ENCODE measurements around the gene MCOLN3. TPM values are rescaled to one million over a fixed set of nuclear protein-coding genes. Genes with fewer than 3 reads are reported as not detected.

MCOLN3 gene
- total and polyA plus RNA-seq, 9 of the 15 experiments (the other 6 are each of a cell fraction or from before 2014, with no cell fraction given): 0.04 to 0.05 TPM; not detected in 7

GRCh38 chr1:85048296-85049064, at the start of gene MCOLN3 (continued):
- TF ChIP-seq ZNF561 (CRISPR knock-in tag; conservative IDR thresholded peaks at IDR 0.05) (no peak), RBM39 (optimal IDR thresholded peaks at IDR 0.05; ENCODE audit: low read depth, low read length) (no peak), ARID1B (IDR thresholded peaks at IDR 0.05) (no peak), ZNF41 (CRISPR knock-in tag; conservative IDR thresholded peaks at IDR 0.05) (no peak), CTBP1 (IDR thresholded peaks at IDR 0.05; ENCODE audit: borderline replicate concordance) (peak; percentile 26; the same call in 1 of the 2 replicates), KDM4B (IDR thresholded peaks at IDR 0.05; ENCODE audit: borderline replicate concordance in 2 of 2, low read depth in 1 of 2) (no peak), ILK (tag; IDR thresholded peaks at IDR 0.05; ENCODE audit: borderline replicate concordance, low read depth) (no peak), E2F8 (IDR thresholded peaks at IDR 0.05; ENCODE audit: low read depth, partially characterized antibody) (no peak), EGR1 (conservative IDR thresholded peaks at IDR 0.05) (peak; percentile 75), MAZ (CRISPR knock-in tag; conservative IDR thresholded peaks at IDR 0.05 in 1 of 2, IDR thresholded peaks at IDR 0.05 in 1 of 2) (peak; percentile 17 to 23; a peak in 1 of 4 replicates), NRF1 (conservative IDR thresholded peaks at IDR 0.05 in 1 of 2, IDR thresholded peaks at IDR 0.05 in 1 of 2) (peak; percentile 54 to 60; a peak in 3 of 4 replicates)
